ENCODE measurements around the gene CYSLTR1.

Gene CYSLTR1

GRCh38 chrX:78330540-78330939 is 3.1 kb upstream of the CYSLTR1 start:
- TF ChIP-seq CTCF (IDR thresholded peaks at IDR 0.05; ENCODE audit: low read depth, low read length), result no peak
- DNase-seq (ENCODE audit: extremely low read depth, low read depth), result no peak

GRCh38 chrX:78330068-78330467 is 2.7 kb upstream of the CYSLTR1 start:
- TF ChIP-seq CTCF (IDR thresholded peaks at IDR 0.05; ENCODE audit: low read depth, low read length), result no peak
- DNase-seq (ENCODE audit: extremely low read depth, low read depth), result no peak

GRCh38 chrX:78329486-78329885 is 2.1 kb upstream of the CYSLTR1 start:
- no peak for TF ChIP-seq CTCF (IDR thresholded peaks at IDR 0.05; ENCODE audit: low read depth, low read length)
- no peak for DNase-seq (ENCODE audit: extremely low read depth, low read depth)

- no peak for TF ChIP-seq CTCF (IDR thresholded peaks at IDR 0.05; ENCODE audit: low read depth, low read length)
- no peak for DNase-seq (ENCODE audit: extremely low read depth, low read depth)
Observed at GRCh38 chrX:78326401-78326800, 1.0 kb downstream of the CYSLTR1 start.

GRCh38 chrX:78322863-78323262 is 4.5 kb downstream of the CYSLTR1 start:
- TF ChIP-seq CTCF (IDR thresholded peaks at IDR 0.05; ENCODE audit: low read depth, low read length), result no peak
- DNase-seq (ENCODE audit: extremely low read depth, low read depth), result no peak

- no peak for TF ChIP-seq CTCF (IDR thresholded peaks at IDR 0.05; ENCODE audit: low read depth, low read length)
- DNase-seq (ENCODE audit: extremely low read depth, low read depth), result no peak
Observed at GRCh38 chrX:78321809-78322208, 5.6 kb downstream of the CYSLTR1 start.

GRCh38 chrX:78316265-78316664 is 11.1 kb downstream of the CYSLTR1 start:
- DNase-seq (ENCODE audit: extremely low read depth, low read depth), result no peak
- no peak for TF ChIP-seq CTCF (IDR thresholded peaks at IDR 0.05; ENCODE audit: low read depth, low read length)
